KMS-11 (cell line): ENCODE data around the gene ENTREP3.
"Not testable (repeated sequence)": the region's sequence is repeated elsewhere in the genome, so short reads cannot be mapped to it uniquely, and the experiment has no call there.

Experiments used
- H2AFZ ChIP-seq: fragments of 200-600 bp; sonication (generic); 2 replicates; pipeline ENCODE4 v1.6.1; 2016; ENCODE audit warnings: antibody characterized with exemption, mixed run types, low read depth
- H3K27ac ChIP-seq: fragments of 200-600 bp; sonication (generic); 2 replicates; pipeline ENCODE4 v1.6.1; 2016; ENCODE audit warnings: mild to moderate bottlenecking, mixed run types
- H3K27me3 ChIP-seq: fragments of 200-600 bp; sonication (generic); 2 replicates; pipeline ENCODE4 v1.6.1; 2017; ENCODE audit warnings: mild to moderate bottlenecking, low read depth, mixed run types, moderate library complexity; ENCODE audit not compliant: insufficient read depth
- H3K36me3 ChIP-seq: fragments of 200-600 bp; sonication (generic); 2 replicates; pipeline ENCODE4 v1.6.1; 2017; ENCODE audit warnings: mild to moderate bottlenecking, mixed run types; ENCODE audit not compliant: insufficient read depth
- H3K4me1 ChIP-seq: fragments of 200-600 bp; sonication (generic); 2 replicates; pipeline ENCODE4 v1.6.1; 2016; ENCODE audit warnings: mild to moderate bottlenecking, low read depth, mixed run types; ENCODE audit not compliant: poor library complexity, severe bottlenecking
- H3K4me2 ChIP-seq: fragments of 200-600 bp; sonication (generic); 2 replicates; pipeline ENCODE4 v1.7.0; 2016; ENCODE audit warnings: mild to moderate bottlenecking, mixed run types
- H3K4me3 ChIP-seq: fragments of 200-600 bp; sonication (generic); IDR thresholded peaks from 2 replicates; pipeline ENCODE4 v1.6.1; 2017; ENCODE audit warnings: low read depth, low read length, mixed read lengths; ENCODE audit not compliant: insufficient read depth
- H3K79me2 ChIP-seq: fragments of 200-600 bp; sonication (generic); 2 replicates; pipeline ENCODE4 v1.6.1; 2016; ENCODE audit warnings: low read depth, mixed run types; ENCODE audit not compliant: insufficient read depth
- H3K9ac ChIP-seq: fragments of 200-600 bp; sonication (generic); 2 replicates; pipeline ENCODE4 v1.6.1; 2016; ENCODE audit warnings: mild to moderate bottlenecking, mixed run types
- H4K20me1 ChIP-seq: fragments of 200-600 bp; sonication (generic); 2 replicates; pipeline ENCODE4 v1.6.1; 2016; ENCODE audit warnings: mild to moderate bottlenecking, mixed run types; ENCODE audit not compliant: insufficient read depth
- TF ChIP-seq, protein P1 (sequence below): fragments of 200-600 bp; sonication (generic); conservative IDR thresholded peaks from 2 replicates; pipeline ENCODE4 v1.6.1; 2017; ENCODE audit warnings: low read depth, mild to moderate bottlenecking, antibody characterized with exemption, low read length, moderate library complexity, mixed read lengths

The ENTREP3 gene

GRCh38 chr1:155295183-155295941, 40.1 kb upstream of the ENTREP3 start:
- Histone ChIP-seq H3K27ac (no peak overlapping the region), H3K27me3 (peaks cover 41% of the 10 kb centered on the region; the same call in 1 of the 2 replicates)

DNA sequence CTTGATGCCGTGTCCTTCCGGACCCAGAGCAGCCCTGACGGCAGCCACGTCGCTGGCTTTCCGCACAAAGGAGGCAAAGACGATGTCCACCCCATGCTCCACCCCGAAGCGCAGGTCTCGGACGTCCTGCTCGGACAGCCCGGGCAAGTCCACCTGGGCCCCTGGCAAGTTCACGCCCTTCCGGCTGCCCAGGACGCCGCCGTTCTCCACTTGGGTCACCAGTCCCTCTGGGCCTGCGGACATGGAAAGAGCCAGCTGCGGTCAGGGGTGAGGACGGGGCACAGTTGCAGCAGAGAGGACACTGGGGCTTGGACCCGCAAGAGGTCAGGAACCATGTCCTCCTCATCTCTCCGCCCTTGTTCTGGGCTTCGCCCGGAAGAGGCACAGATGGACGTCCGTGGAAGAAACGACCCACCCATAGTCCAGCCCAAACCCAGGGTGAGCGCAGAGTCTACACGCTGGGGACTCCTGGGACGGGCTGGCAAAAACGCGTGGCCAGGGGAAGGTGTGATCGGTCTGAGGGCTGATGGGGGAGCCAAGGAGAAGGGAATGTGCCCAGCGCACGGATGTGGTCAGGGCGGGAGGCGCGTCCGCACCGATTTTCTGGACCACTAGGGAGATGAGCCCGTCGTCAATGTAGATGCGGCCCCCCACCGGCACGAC, 39.4 kb upstream of the ENTREP3 start:
- no peaks in the 10 kb centered on the region for H3K4me1 ChIP-seq
- no peak overlapping the region for H3K9ac ChIP-seq
- peaks cover 43% of the 10 kb centered on the region; the same call in 1 of the 2 replicates for H3K27me3 ChIP-seq
- no peak overlapping the region for H3K4me3 ChIP-seq
- no peaks in the 10 kb centered on the region for H4K20me1 ChIP-seq
- no peak overlapping the region for H3K4me2 ChIP-seq
- H3K79me2 ChIP-seq: no peaks in the 10 kb centered on the region
- no peak overlapping the region for H3K27ac ChIP-seq
- TF ChIP-seq, protein P1, sequence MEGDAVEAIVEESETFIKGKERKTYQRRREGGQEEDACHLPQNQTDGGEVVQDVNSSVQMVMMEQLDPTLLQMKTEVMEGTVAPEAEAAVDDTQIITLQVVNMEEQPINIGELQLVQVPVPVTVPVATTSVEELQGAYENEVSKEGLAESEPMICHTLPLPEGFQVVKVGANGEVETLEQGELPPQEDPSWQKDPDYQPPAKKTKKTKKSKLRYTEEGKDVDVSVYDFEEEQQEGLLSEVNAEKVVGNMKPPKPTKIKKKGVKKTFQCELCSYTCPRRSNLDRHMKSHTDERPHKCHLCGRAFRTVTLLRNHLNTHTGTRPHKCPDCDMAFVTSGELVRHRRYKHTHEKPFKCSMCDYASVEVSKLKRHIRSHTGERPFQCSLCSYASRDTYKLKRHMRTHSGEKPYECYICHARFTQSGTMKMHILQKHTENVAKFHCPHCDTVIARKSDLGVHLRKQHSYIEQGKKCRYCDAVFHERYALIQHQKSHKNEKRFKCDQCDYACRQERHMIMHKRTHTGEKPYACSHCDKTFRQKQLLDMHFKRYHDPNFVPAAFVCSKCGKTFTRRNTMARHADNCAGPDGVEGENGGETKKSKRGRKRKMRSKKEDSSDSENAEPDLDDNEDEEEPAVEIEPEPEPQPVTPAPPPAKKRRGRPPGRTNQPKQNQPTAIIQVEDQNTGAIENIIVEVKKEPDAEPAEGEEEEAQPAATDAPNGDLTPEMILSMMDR: no peak
- no peaks in the 10 kb centered on the region for H3K36me3 ChIP-seq
- no peak overlapping the region for H2AFZ ChIP-seq

More at GRCh38 chr1:155295183-155295941, 40.1 kb upstream of the ENTREP3 start:
- Histone ChIP-seq H2AFZ (no peak overlapping the region), H3K9ac (no peak overlapping the region), H3K79me2 (no peaks in the 10 kb centered on the region), H3K4me3 (no peak overlapping the region), H3K36me3 (no peaks in the 10 kb centered on the region), H4K20me1 (no peaks in the 10 kb centered on the region), H3K4me1 (no peaks in the 10 kb centered on the region), H3K4me2 (no peak overlapping the region)
- TF ChIP-seq, protein P1: no peak

GRCh38 chr1:155293086-155293749, 37.9 kb upstream of the ENTREP3 start:
- H3K79me2 ChIP-seq: no peaks in the 10 kb centered on the region
- H3K27ac ChIP-seq: no peak overlapping the region
- TF ChIP-seq, protein P1: no peak
- no peaks in the 10 kb centered on the region for H3K36me3 ChIP-seq
- H3K4me1 ChIP-seq: no peaks in the 10 kb centered on the region
- no peak overlapping the region for H2AFZ ChIP-seq
- H3K9ac ChIP-seq: no peak overlapping the region
- H3K27me3 ChIP-seq: peaks cover 46% of the 10 kb centered on the region; the same call in 1 of the 2 replicates
- H3K4me3 ChIP-seq: no peak overlapping the region
- no peaks in the 10 kb centered on the region for H4K20me1 ChIP-seq
- no peak overlapping the region for H3K4me2 ChIP-seq

GRCh38 chr1:155291006-155291405, 35.7 kb upstream of the ENTREP3 start:
- not testable (repeated sequence) for H3K9ac ChIP-seq, H2AFZ ChIP-seq, H3K36me3 ChIP-seq, H3K4me3 ChIP-seq, H3K79me2 ChIP-seq, H4K20me1 ChIP-seq, H3K27ac ChIP-seq, H3K4me2 ChIP-seq, H3K4me1 ChIP-seq
- H3K27me3 ChIP-seq: peaks cover 38% of the 10 kb centered on the region; the same call in 1 of the 2 replicates
